Right atrium auricular region (tissue), 2 donors: ENCODE results near the gene NPM1. TPM values are rescaled to one million over a fixed set of nuclear protein-coding genes. Genes with fewer than 3 reads are reported as not detected.
A peak's percentile ranks its signal among the peaks of the same experiment; 100 is the strongest.

ENCODE experiments used
- DNase-seq: peaks from one replicate; pipeline ENCODE4 v3.0.0-alpha.2; 2019; ENCODE audit warnings: low spot score
- H3K27ac ChIP-seq, 2 donors: fragments of 200-600 bp; sonication (generic); 1 replicate in 1 of 2; 2 replicates in 1 of 2; pipeline ENCODE4 v1.5.1; 2016 to 2019
- H3K27me3 ChIP-seq, 2 donors: fragments of 200-600 bp; sonication (generic); one replicate each; pipeline versions ENCODE4 v1.5.1 to v1.6.0; 2017 to 2019
- H3K36me3 ChIP-seq: fragments of 200-600 bp; sonication (generic); one replicate; pipeline ENCODE4 v1.5.1; 2016
- H3K4me1 ChIP-seq, 2 donors: fragments of 200-600 bp; sonication (generic); one replicate each; pipeline versions ENCODE4 v1.5.1 to v1.6.0; 2017 to 2019
- H3K4me3 ChIP-seq, 2 donors: fragments of 200-600 bp; sonication (generic); 1 replicate in 1 of 2; 2 replicates in 1 of 2; pipeline ENCODE4 v1.5.1; 2017 to 2019; ENCODE audit warnings: mild to moderate bottlenecking in 1 of 2, moderate library complexity in 1 of 2
- H3K9me3 ChIP-seq, 2 donors: fragments of 200-600 bp; sonication (generic); one replicate each; pipeline ENCODE4 v1.5.1; 2019
- CTCF ChIP-seq, 2 donors: fragments of 200-600 bp; sonication (generic); IDR thresholded peaks; one replicate each; pipeline ENCODE4 v1.5.1; 2019; ENCODE audit warnings: antibody characterized with exemption in 2 of 2
- total RNA-seq, 2 donors: library from RNA; depleted of rRNA; stranded (reverse); fragments of >200 nt; gene quantifications; one replicate each; pipeline ENCODE4 v1.1.0, GENCODE V29; 2016

NPM1 gene, protein sequence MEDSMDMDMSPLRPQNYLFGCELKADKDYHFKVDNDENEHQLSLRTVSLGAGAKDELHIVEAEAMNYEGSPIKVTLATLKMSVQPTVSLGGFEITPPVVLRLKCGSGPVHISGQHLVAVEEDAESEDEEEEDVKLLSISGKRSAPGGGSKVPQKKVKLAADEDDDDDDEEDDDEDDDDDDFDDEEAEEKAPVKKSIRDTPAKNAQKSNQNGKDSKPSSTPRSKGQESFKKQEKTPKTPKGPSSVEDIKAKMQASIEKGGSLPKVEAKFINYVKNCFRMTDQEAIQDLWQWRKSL
- total RNA-seq = 100 to 1,000 TPM; 271 to 353 TPM

GRCh38 chr5:171387345-171387969, at the start of gene NPM1:
Gene NPM1 (plus strand): TSS chr5:171387849. CDS start chr5:171387949, 100 bp downstream.
- no peak for TF ChIP-seq CTCF (IDR thresholded peaks at IDR 0.05)
- peak within 1 kb of the TSS; percentile 92 to 94 for H3K27ac ChIP-seq
- peak; percentile 97 for DNase-seq
- H3K36me3 ChIP-seq = peaks cover 23% of the 10 kb centered on the region
- H3K4me3 ChIP-seq = peak within 1 kb of the TSS; percentile 96 to 97
- no peaks in the 10 kb centered on the region for H3K27me3 ChIP-seq
- no peaks in the 10 kb centered on the region for H3K9me3 ChIP-seq
- H3K4me1 ChIP-seq = peaks cover 0 to 47% of the 10 kb centered on the region in 2 donors

- DNase-seq = no peak
- no peaks in the 10 kb centered on the region for H3K36me3 ChIP-seq
- H3K4me1 ChIP-seq = no peaks in the 10 kb centered on the region
- no peak overlapping the region for H3K4me3 ChIP-seq
- no peaks in the 10 kb centered on the region for H3K9me3 ChIP-seq
- no peak for TF ChIP-seq CTCF (IDR thresholded peaks at IDR 0.05)
- H3K27me3 ChIP-seq = peaks cover 0 to 5% of the 10 kb centered on the region in 2 donors
- H3K27ac ChIP-seq = no peak overlapping the region
These were observed 47.6 kb upstream of the NPM1 start for GRCh38 chr5:171340042-171340441.

- DNase-seq = no peak
- no peak for TF ChIP-seq CTCF (IDR thresholded peaks at IDR 0.05)
- no peaks in the 10 kb centered on the region for H3K36me3 ChIP-seq
- peaks cover 0 to 5% of the 10 kb centered on the region in 2 donors for H3K27me3 ChIP-seq
- no peaks in the 10 kb centered on the region for H3K9me3 ChIP-seq
- H3K4me1 ChIP-seq = no peaks in the 10 kb centered on the region
- H3K4me3 ChIP-seq = no peak overlapping the region
- no peak overlapping the region for H3K27ac ChIP-seq
These were observed 47.2 kb upstream of the NPM1 start for GRCh38 chr5:171340491-171340890.

- no peak overlapping the region for H3K4me3 ChIP-seq
- TF ChIP-seq CTCF (IDR thresholded peaks at IDR 0.05) = peak; percentile 24 to 69
- no peaks in the 10 kb centered on the region for H3K9me3 ChIP-seq
- no peaks in the 10 kb centered on the region for H3K27me3 ChIP-seq
- no peak for DNase-seq
- no peak overlapping the region for H3K27ac ChIP-seq
- no peaks in the 10 kb centered on the region for H3K36me3 ChIP-seq
- no peaks in the 10 kb centered on the region for H3K4me1 ChIP-seq
These were observed 45.1 kb upstream of the NPM1 start for GRCh38 chr5:171342362-171343111.

- TF ChIP-seq CTCF (IDR thresholded peaks at IDR 0.05) = no peak
- no peaks in the 10 kb centered on the region for H3K27me3 ChIP-seq
- DNase-seq = no peak
- H3K27ac ChIP-seq = no peak overlapping the region
- no peak overlapping the region for H3K4me3 ChIP-seq
- H3K9me3 ChIP-seq = no peaks in the 10 kb centered on the region
- no peaks in the 10 kb centered on the region for H3K4me1 ChIP-seq
- H3K36me3 ChIP-seq = no peaks in the 10 kb centered on the region
These were observed 42.6 kb upstream of the NPM1 start for GRCh38 chr5:171344936-171345608.
